GM21619 (cell line): ENCODE results near the gene MLPH.
A peak's percentile ranks its signal among the peaks of the same experiment; 100 is the strongest.

Experiments used
- ATAC-seq: cut with Tn5 transposase; IDR thresholded peaks from one replicate; pipeline ENCODE4 v1.9.1; 2021; ENCODE audit not compliant: unreplicated experiment

The MLPH gene

DNA sequence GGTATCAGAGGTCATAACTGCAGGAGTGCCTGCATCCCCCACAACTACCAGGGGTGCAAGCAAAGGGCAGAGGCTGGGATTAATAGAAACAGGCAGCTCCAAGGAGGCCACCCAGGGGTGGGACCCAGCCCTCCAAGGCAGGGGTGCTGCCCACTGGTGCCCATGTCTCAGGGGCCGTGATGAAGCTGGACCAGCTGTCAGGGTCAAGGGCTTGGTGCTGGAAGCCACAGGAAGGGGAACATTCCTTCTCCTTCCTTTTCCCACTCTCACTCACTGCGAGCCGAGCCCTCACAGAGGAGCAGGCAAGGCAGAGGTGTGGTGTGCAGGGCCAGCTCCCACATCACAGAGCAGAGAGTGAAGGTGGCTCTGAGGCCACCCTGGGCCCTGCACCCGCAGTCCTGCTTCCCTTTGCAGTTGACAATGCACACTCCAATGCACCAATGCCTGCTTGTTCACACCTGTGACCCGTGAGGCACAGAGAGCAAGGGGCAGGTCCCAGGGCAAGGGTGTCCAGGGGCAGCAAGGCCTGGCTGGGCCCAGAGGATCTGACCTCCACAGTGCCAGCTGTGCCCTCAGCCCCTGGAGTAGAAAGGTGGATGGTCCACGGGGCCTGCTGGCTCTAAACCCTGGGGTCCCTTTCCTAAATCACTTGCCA is 28.7 kb downstream of the MLPH start:
- no peak for ATAC-seq

DNA sequence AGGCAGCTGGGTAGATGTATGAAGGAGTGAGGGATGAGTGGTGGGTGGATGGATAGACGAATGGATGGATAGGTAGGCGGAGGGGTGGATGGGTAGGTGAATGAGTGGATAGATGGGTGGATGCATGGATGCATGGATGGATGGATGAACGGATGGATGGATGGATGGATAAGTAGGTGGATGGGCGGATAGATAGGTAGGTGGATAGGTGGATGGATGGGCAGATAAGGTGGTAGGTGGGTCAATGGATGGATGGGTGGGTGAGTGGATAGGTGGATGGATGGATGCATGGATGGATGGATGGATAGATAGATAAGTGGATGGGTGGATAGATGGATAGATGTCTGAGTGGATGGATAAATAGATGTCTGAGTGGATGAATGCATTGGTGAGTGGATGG is 30.1 kb downstream of the MLPH start:
- no peak for ATAC-seq

DNA sequence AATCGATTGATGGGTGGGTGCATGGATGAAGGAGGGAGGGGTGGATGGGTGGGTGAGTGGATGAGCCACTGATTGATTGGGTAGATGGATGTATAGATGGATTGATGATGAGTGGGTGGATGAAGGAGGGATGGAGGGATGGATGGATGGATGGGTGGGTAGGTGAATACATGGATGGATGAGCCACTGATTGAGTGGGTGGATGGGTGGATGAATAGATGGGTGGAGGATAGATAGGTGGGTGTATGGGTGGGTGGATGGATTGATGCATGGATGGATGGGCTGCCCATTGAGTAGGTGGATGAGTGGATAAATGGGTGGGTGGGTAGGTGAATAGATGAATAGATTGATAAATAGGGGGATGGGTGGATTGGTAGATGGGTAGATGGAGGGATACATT is 30.9 kb downstream of the MLPH start:
- ATAC-seq = no peak

DNA sequence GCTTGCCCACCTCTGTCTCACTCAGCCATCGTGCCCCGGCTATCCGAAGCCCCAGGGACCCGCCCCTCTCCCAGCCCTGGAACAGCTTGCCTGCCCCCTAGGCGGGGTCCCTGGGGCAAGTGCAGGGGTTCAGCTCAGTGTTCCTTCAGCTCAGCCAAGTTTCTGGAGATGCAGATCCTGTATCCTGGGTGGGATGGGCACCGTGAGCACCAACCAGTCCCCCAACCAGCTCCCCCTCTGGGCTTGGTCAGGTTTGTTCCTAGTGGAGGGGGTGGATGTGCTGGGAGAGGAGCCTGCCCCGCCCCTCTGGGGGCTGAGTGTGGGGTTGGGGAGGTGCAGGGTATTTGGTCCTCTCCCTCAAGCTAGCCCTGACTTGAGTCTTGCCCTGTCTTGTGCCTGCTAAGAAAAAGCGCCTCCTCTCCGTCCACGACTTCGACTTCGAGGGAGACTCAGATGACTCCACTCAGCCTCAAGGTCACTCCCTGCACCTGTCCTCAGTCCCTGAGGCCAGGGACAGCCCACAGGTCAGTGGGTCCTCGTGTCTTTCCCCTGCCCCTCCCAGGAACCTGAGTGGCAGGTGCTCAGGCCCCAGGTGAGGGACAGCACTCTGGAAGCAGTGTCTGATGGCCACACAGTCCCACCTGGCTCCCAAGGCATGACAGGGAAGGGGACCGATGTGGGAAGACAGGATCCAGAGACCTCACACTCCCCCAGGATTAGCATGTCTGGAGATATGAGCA is 32.6 kb downstream of the MLPH start:
- ATAC-seq = no peak

DNA sequence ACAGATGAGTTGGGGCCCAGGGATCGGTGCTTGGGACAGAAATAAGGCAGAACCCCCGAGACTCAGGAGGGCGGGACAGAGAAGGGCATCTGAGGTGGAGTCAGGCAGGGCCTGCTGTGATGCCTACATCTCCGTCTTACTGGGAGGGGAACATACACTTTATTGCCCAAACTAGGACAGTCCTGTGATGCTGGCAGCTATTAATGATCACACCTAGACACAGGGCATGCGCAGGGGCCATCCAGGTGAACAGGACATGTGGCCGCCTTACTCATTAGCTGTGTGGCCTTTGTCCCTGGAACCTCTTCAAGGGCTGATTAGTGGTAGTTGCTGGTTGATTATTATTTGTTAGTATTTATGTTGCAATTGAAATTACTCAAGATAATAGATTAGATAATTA is 33.2 kb downstream of the MLPH start:
- ATAC-seq = no peak

DNA sequence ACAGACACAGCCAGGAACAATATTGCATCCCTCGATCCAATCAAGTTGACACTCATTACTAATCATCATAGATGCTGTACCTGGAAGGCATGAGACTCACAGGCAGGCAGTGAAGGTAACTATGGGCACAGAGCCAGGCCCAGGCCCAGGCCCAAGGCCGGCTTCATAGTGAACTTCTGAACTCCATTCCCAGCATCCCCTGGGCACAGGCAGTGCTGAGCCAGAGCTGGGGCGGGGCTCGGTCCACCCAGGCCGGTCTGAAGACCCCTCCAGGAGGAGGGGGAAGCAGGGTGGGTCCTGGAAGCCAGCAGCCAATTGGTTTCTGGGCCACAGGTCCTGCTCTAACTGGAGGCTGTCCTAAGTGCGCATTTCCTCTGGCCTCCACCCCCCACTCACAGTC is 37.6 kb downstream of the MLPH start:
- no peak for ATAC-seq

DNA sequence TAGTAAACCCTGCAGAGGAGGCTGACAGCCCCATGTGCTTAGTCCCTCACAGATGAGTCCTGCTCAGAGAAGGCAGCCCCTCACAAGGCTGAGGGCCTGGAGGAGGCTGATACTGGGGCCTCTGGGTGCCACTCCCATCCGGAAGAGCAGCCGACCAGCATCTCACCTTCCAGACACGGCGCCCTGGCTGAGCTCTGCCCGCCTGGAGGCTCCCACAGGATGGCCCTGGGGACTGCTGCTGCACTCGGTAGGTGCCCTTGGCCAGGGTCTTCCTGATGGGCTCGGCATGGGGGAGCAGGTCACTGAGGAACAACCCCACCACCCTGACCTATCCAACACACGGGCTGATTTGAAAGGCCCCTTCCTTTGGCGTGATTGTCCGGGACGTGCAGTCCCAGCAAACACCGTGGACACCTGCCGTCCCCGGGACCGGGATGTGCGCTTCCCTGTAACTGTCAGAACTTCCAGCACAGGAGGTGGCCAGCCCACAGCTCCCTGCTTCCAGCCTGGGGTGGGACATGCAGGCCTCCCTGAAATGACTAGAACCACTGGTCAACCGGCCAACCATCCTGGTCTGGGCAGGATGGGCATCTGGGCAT is 38.6 kb downstream of the MLPH start:
- ATAC-seq = no peak

DNA sequence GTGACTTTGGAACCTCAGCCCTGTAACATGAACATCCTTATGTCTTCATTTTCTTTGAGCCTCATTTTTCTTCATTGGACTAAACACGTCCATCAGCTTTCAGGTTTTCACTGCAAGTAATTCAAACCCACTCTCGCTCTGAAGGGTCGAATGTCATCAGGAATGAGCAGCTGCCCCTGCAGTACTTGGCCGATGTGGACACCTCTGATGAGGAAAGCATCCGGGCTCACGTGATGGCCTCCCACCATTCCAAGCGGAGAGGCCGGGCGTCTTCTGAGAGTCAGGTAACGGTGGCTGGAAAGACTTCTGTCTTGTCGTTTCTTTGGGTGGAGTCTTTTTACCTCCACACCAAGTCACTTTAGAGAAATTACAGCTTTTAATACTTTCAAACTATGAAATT is 40.2 kb downstream of the MLPH start:
- ATAC-seq = no peak

DNA sequence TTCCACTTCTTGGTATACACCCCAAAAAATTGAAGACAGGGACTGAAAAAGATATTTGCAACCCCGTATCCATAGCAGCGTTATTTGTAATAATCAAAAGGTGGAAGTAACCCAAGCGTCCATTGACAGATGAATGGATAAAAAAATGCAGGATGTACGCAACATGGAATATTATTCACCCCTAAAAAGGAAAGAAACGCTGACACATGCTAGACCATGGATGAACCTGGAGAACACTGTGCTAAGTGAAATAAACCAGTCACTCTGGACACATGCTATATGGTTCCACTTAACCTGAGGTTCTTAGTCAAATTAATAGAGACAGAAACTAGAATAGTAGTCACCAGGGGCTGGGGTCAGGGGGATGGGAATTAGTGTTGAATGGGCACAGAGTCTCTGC is 40.7 kb downstream of the MLPH start:
- ATAC-seq = no peak

DNA sequence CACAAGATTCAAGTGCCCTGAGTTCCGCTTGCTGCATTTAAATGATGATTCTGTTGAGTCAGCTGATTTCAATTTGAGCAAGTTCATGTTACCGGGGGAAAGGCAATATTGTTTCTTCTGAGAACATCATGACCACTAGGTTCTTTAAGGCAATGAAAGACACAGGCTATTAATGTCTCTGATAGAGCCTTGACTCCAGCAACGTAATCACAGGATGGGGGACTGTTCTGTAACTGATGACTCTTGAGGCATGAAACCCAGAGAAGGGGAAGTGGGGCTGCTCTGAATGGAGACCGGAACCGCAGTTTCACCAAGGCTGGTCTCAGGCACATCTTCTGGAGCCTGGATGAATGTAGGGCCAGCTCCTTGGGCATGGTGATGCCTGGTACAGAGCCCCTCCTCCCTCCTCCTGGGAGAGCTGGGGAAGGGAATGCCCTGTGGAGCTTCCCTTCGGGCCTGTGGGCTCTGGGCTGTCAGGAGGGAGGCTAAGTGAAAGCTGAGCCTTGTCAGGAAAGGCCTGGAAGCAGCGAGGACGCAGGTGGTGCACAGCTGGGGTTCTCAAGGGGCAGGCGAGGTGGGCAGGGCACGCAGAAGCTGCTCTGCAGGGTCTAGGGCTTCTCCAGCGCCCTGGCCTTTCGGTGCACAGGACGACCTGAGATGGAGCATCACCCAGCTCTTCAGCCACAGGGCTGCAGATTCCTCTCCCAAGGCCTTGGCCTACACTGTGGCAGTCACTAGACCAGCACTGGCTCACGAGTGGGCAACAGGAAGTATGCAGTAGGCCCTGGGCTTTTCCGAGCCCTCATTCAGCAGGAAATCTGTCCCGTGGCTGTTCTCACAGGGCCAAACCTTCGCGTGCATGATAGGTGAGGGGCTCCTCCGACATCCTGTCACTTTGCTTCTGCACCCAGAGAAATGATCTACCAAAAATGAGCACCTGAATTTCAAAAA is 42.7 kb downstream of the MLPH start:
- peak; percentile 73 for ATAC-seq

DNA sequence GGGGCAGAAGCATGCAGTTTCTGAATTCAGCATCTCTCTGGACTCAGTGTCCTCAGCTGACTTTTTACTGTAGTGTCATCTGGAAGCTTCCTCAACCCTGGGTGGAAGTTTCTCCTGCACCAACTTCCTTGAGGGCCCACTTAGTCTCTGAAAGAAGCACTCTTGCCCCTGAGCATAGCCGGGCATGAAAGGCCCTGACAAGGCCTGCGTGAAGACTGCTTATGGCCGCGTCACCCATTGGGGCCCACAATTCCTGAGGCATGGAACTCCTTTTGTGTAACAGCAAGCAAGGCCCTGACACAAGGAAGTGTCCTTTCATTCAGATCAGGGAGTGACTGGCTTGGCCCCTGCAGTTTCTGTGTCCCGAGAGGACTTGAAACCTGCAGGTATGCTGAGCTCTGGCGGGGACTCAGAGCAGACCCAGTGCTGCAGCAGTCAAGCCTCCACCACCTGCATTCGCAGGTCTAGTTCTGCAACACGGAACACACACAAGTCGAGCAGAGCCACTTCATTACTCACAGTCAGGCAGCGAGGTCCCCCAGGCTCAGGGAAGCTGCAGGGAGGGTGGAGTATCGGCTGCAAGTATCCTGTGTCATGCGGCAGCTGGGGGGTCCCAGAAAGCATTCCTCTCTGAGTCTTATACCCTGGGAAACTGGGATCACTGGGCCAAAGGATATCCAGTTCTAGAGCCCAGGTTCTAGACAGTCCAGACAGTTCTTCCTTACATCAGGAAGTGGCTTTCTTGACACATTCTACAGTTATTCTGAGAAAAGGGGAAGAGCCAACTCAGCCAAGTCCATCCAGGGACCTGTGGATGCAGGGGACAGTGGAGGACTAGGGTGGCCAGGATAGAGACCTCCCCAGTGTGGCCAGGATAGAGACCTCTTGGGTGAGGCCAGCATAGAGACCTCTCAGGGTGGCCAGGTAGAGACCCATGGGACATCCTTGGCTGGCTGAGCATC is 43.7 kb downstream of the MLPH start:
- ATAC-seq = no peak

DNA sequence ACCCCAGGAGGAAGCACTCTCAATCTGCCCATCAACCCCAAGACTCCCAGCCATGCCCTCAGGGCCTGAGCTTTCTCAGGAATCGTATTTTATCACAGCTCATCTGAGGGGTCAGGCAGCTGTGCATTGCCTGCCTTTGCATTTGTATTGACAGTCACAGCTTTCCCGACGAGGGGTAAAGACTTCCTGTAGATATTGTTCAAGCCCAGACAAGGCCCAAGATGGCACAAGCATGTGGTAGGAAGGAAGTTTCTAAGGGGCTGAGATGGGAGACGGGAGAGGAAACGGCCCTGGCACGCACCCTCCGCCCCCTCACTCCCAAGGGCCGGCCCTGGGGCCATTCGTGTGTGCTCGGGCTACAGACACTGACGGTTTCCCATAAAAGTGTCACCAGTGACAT is 45.1 kb downstream of the MLPH start:
- ATAC-seq = no peak

DNA sequence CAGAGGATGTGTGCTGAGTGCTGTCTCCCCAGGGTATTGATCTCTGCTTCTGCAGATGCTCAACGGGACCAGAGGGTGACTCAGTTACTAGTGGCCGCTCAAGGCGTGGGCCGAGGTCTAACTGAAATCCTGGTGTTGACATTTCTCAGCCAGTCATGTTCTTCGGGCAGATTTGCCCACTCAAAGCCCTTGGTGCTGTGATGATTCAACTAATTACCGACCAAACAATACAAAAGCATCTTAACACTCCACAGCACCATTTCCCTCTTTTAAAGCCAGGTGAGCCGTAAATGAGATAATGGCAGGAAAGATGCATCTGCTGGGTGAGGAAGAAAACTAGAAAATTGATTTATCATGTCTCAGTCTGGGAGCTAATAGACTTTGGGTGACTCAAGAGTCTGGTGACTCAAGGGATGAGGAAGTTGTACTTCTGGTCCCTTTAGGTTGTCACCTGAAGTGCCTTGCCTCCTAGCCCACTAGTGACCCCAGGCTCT is 46.7 kb downstream of the MLPH start:
- no peak for ATAC-seq

DNA sequence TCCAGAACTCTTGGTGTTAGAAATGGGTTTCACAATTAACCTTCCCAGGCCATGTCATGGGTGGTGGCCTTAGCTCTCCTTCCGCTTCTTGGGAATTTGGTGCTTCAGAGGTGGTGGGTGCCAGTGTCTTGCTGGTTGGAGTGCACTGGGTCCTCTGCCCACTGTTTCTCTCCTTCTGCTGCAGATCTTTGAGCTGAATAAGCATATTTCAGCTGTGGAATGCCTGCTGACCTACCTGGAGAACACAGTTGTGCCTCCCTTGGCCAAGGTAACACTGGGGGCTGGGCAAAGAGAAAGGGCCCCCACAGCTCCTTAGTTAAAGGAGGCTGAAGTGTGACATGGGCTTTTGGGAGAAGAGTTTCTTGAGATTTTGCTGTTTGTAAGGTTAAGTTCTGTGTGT is 47.3 kb downstream of the MLPH start:
- ATAC-seq = no peak

DNA sequence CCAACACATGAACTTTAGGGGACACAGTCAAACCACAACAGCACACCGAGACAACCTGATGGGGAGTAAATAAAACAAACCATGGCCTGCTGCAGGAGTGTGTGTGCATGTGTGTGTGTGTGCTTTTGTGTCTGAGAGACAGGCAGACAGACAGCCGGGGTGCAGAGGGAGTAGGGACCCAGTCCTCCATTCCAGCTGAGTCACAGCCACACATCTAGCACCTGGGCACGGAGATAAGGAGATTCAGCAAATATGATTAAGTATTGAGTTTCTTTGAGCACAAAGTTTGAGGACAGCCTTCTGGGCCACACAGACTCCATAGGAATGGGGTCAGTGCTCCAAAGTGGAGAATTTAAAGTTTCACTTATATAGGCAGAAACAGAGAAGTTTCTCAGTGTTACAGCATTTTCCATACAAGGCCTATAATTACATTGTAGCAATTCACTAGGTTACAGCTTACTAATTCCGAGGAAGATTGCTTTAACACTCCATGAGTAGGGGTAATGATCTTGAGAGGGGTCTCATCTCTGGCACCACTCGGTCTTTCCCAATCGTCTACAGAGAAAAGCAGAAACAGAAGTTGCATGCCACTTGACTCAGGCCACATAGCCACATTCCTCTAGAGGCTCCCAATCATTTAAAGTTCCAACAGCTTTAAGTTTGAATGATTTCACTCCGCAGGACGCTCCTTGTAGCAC is 48.5 kb downstream of the MLPH start:
- ATAC-seq = no peak

DNA sequence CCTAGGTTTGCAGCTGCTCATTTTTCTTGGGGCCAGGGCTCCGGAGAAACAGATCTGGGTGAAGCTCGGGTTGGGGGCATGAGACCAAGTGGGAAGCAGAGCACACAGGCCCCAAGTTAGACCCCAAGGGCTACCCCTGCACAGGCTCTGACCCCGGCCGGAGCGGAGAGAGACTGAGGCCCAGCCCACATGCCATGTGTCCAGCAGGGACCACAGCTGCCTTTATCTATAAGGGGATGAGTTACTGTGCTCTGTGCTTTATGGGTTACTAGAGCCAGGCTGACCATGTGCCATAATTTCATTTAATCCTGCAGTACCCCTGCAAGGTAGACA is 49.0 kb downstream of the MLPH start:
- no peak for ATAC-seq

DNA sequence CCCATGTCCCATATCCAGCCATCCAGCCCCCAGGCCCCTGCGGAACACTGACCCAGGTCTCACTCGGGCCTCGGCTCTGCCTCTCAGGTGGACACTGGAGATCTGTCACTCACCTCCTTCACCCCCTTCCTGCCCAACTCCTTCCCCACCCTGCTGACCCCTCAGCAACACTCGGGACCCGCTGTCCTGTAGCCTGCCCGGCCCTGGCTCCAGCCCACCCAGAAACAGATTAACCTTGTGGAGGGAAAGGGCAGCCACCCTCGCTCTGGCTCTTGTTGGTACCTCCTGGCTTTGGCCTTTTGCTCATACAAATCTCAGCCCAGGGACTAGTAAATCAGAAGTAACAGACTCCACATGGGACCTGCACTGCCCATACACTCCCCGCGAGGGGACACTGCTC is 49.6 kb downstream of the MLPH start:
- no peak for ATAC-seq

DNA sequence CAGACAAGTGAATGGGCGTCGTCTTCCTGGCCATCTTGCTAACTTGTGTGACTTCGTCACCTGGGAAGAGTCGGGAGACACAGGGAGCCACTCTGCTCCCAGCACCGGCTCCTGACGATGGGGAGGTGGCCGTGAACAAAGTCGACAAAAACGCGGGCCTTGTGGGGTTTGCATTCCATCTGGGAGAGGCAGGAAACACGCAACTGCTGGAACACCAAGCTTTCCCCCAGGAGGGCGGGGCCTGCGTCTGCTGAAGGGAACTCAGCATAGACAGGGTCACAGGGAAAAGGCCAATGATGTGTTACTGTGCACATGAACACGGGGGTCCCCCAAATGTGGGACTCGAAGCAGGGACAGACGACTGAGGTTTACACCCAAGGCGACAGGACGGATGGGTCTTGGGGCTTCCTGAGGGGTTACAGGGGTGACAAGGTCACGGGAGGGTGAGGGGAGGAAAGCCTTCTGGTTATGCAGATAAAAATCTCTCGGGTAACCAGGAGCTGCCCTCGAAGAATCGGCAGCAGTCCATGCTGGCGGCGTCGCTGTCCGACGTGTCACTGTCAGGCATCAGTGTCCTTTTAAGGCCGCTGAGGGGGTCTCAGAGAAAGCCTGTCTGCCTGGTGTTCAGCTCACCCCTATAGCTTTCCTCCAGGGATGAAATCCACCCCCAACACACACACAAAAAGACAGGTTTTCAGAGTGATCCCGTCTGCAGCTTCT is 51.1 kb downstream of the MLPH start:
- no peak for ATAC-seq

DNA sequence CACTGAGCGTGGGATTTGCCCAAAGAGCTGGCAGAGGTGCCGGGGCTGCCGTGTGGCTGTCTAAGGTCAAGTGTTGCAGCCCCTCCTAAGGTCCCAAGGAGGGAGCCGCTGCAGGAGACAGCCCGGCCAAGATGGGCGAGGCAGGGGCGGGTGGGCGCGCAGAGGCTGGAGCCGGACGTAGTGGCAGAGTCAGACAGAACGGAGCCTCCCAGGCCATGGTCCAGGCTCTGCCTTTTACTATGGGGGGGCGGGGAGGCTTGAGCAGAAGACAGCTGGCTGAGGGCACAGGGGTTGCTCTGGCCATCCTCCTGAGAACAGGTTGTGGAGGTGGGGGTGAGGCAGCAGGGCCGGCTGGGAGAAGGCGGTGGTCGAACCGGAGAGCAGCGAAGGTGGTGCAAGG is 51.9 kb downstream of the MLPH start:
- ATAC-seq = no peak
